Measurements from ENCODE around the gene NOX4. TPM values are rescaled to one million over a fixed set of nuclear protein-coding genes. Genes with fewer than 3 reads are reported as not detected.
"Not testable (repeated sequence)": the region's sequence is repeated elsewhere in the genome, so short reads cannot be mapped to it uniquely, and the experiment has no call there.

The NOX4 gene
- total and polyA plus RNA-seq, 9 donors = 0.78 to 5.0 (median 1.6) TPM

- H3K36me3 ChIP-seq = no peaks in the 10 kb centered on the region
- 43 to 56% (median 50%) methylated on average over 2 of the region's 2 CpGs for WGBS, 3 donors
- TF ChIP-seq POLR2A (IDR thresholded peaks at IDR 0.05) (no peak), EP300 (IDR thresholded peaks at IDR 0.05) (no peak), CTCF (IDR thresholded peaks at IDR 0.05) (no peak)
- no peaks in the 10 kb centered on the region for H3K27me3 ChIP-seq
- DNase-seq = no peak
- no peak overlapping the region for H3K27ac ChIP-seq
- no peak overlapping the region for H3K4me3 ChIP-seq
- no peaks in the 10 kb centered on the region for H3K9me3 ChIP-seq
- H3K4me1 ChIP-seq (ENCODE audit: insufficient read depth) = no peaks in the 10 kb centered on the region
- intact Hi-C loops (cut with DNase I) = no loop called here
Observed at GRCh38 chr11:89421718-89422117, 69.5 kb downstream of the NOX4 start.

DNA sequence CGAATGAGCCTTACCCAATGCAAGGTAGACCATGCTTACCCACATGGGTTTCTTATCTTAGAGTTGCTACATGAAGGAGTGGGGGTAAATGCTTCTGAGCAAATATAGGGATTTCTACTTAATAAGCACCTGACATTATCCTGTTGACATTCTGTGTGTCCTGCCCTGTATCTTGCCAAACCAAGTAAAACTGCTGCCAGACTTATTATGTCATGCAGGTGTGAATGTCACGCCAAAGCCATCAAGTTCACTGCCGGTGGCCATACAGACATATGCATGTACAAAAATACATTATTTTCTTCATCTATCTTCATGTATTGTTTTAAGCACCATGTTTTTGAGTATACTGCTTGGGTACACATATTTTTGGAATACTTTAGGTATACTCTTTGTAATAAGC, 70.2 kb downstream of the NOX4 start:
- Histone ChIP-seq H3K27ac (no peak overlapping the region), H3K36me3 (no peaks in the 10 kb centered on the region), H3K27me3 (no peaks in the 10 kb centered on the region), H3K4me1 (ENCODE audit: insufficient read depth) (no peaks in the 10 kb centered on the region), H3K4me3 (no peak overlapping the region), H3K9me3 (no peaks in the 10 kb centered on the region)
- intact Hi-C loops (cut with DNase I) = no loop called here
- no peak for TF ChIP-seq EP300 (IDR thresholded peaks at IDR 0.05)
- no peak for TF ChIP-seq POLR2A (IDR thresholded peaks at IDR 0.05)
- no peak for TF ChIP-seq CTCF (IDR thresholded peaks at IDR 0.05)
- DNase-seq = no peak
- 83 to 92% (median 84%) methylated on average over 3 of the region's 3 CpGs for WGBS, 3 donors

DNA sequence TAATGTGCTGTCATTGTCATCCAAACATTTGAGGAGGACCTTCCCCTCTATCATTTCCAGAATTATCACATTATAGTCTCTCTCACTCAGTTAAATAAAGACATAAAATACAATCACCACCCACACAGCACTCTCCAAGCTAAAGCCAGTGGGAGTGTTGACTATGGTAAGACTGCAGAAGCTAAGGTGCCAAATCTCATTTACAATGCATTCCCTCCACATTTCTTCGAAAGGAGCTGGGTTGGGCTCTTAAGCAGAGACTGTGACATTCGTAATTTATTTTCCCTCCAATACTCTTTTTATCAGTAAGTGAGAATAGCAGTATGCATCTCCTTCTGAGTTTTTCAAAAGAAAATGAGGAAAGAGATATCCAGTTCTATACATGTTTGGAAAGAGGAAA, 74.2 kb downstream of the NOX4 start:
- Histone ChIP-seq H3K9me3 (no peaks in the 10 kb centered on the region), H3K36me3 (no peaks in the 10 kb centered on the region), H3K27me3 (no peaks in the 10 kb centered on the region), H3K4me3 (no peak overlapping the region), H3K27ac (no peak overlapping the region), H3K4me1 (ENCODE audit: insufficient read depth) (no peaks in the 10 kb centered on the region)
- WGBS, 3 donors = 39 to 59% (median 57%) methylated on average over 2 of the region's 2 CpGs
- no peak for TF ChIP-seq EP300 (IDR thresholded peaks at IDR 0.05)
- TF ChIP-seq POLR2A (IDR thresholded peaks at IDR 0.05) = no peak
- no peak for TF ChIP-seq CTCF (IDR thresholded peaks at IDR 0.05)
- DNase-seq = no peak
- intact Hi-C loops (cut with DNase I) = no loop called here

DNA sequence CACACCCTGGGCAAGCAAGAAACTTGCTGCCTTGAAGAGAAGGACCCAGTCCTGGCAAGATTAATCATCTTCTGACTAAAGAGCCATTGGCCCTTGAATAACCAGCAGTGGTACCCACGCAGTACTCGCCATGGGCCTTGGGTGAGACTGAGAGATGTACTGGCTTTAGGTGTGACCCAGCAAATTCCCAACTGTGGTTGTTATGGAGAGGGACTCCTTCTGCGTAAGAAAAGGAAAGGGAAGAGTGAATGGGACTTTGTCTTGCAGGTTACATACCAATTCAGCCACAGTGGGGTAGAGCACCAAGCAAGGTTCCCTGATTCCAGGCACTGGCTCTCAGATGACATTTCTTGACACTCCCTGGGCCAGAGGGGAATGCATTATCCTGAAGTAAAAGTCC, 80.1 kb downstream of the NOX4 start:
- H3K27me3 ChIP-seq; H3K4me1 ChIP-seq (ENCODE audit: insufficient read depth); H3K27ac ChIP-seq; H3K4me3 ChIP-seq; H3K36me3 ChIP-seq; H3K9me3 ChIP-seq; DNase-seq; intact Hi-C loops (cut with DNase I): not testable (repeated sequence)
- WGBS, 3 donors = 96 to 98% (median 97%) methylated on average over 3 of the region's 3 CpGs

DNA sequence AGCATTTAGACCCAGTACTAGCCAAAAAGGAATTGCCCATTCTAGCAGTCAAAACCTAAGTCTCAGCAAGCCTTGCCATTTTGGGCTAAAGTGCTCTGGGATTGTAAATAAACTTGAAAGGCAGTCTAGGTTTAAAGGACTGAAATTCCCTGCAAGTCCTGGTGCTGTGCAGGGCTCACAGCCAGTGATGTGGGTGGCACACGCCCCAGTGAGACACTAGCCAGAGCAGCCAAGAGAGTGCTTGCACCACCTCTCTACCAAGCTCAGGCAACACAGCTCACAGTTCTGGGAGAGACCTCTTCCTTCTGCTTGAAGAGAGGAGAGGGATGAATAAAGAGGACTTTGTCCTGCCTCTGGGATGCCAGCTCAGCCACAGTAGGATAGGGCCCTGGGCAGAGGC, 80.5 kb downstream of the NOX4 start:
- WGBS, 3 donors = 50 to 90% (median 71%) methylated on average over 1 of the region's 1 CpG
- H3K4me1 ChIP-seq (ENCODE audit: insufficient read depth); H3K9me3 ChIP-seq; H3K4me3 ChIP-seq; H3K36me3 ChIP-seq; intact Hi-C loops (cut with DNase I); DNase-seq; H3K27me3 ChIP-seq; H3K27ac ChIP-seq: not testable (repeated sequence)

DNA sequence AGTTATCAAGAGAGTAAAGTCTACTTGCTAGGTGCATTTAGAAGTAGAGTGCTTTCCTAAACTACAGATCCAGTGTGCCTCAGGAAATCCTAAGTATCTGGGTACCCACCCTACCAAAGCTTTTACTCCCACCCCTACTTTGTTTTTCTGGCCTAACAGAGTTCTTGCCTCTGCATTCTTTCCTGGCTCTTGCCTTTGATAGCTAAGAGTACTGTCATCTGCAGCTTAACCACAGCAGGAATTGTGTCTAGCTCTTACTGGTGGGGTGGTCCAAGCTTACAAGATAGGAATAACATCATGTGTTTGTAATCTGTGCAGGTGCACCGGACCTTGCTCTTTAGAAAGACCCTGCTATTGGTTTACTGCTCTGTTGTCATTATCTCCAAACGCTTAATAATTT, 82.7 kb downstream of the NOX4 start:
- intact Hi-C loops (cut with DNase I); DNase-seq; H3K27me3 ChIP-seq; H3K4me1 ChIP-seq (ENCODE audit: insufficient read depth); H3K36me3 ChIP-seq; H3K9me3 ChIP-seq; H3K4me3 ChIP-seq; H3K27ac ChIP-seq: not testable (repeated sequence)
- 59 to 84% (median 77%) methylated on average over 2 of the region's 2 CpGs for WGBS, 3 donors
